Measurements from ENCODE around the gene ADGRD1. TPM values are rescaled to one million over a fixed set of nuclear protein-coding genes. Genes with fewer than 3 reads are reported as not detected.
A peak's percentile ranks its signal among the peaks of the same experiment; 100 is the strongest.

ADGRD1 gene
- polyA plus RNA-seq, 3 donors: 4.7 to 17.9 (median 4.9) TPM

GRCh38 chr12:131001493-131001892 lies 47.8 kb downstream of the ADGRD1 start:
- TF ChIP-seq CTCF (IDR thresholded peaks at IDR 0.05): no peak
- H3K27me3 Mint-ChIP-seq (ENCODE audit: low read depth in 3 of 3): peaks cover 5 to 27% (median 14%) of the 10 kb centered on the region in 3 donors
- H3K9me3 ChIP-seq (replicated peaks in 1 of 2; ENCODE audit: control insufficient read depth in 1 of 2, insufficient read depth in 1 of 2, low read length in 2 of 2): peaks cover 0 to 8% of the 10 kb centered on the region in 2 donors
- no CpG with 5 or more reads among the region's 1 CpG for WGBS (ENCODE audit: insufficient coverage)
- H3K4me3 Mint-ChIP-seq: no peak overlapping the region
- H3K36me3 Mint-ChIP-seq: peaks cover 34 to 36% of the 10 kb centered on the region in 2 donors
- peak overlapping the region in 1 of 7 donors; percentile 28 for H3K27ac Mint-ChIP-seq
- peaks cover 3% of the 10 kb centered on the region for H3K4me1 Mint-ChIP-seq
- no peak overlapping the region for H3K4me2 ChIP-seq (replicated peaks; ENCODE audit: extremely low read depth, low read length, poor library complexity, severe bottlenecking)
- intact Hi-C loops (cut with micrococcal nuclease): no loop called here
- H3K9ac ChIP-seq (ENCODE audit: insufficient read depth, low read length, poor library complexity, severe bottlenecking): no peak overlapping the region
- H3K79me2 ChIP-seq (ENCODE audit: insufficient read depth, low read length): no peaks in the 10 kb centered on the region
- DNase-seq: no peak
- peaks cover 0 to 12% of the 10 kb centered on the region in 2 donors for H3K36me3 ChIP-seq (replicated peaks in 1 of 2; ENCODE audit: control insufficient read depth in 1 of 2, insufficient read depth in 2 of 2, low read length in 2 of 2)
- no peak overlapping the region for H2AFZ ChIP-seq (ENCODE audit: insufficient read depth, low read depth, low read length, poor library complexity, severe bottlenecking)
- H3K9me3 Mint-ChIP-seq: peaks cover 0 to 21% (median 16%) of the 10 kb centered on the region in 7 donors
- H4K20me1 ChIP-seq (ENCODE audit: insufficient read depth, low read length): no peaks in the 10 kb centered on the region
- no peaks in the 10 kb centered on the region for H3K4me1 ChIP-seq (ENCODE audit: control insufficient read depth in 1 of 2, insufficient read depth in 2 of 2, low read length in 2 of 2)
- H3K4me3 ChIP-seq (replicated peaks in 1 of 3; ENCODE audit: low read depth in 2 of 3, low read length in 3 of 3): no peak overlapping the region
- peaks cover 0 to 3% of the 10 kb centered on the region in 2 donors for H3K27me3 ChIP-seq (ENCODE audit: control insufficient read depth in 2 of 2, insufficient read depth in 2 of 2, low read length in 2 of 2)
- H3K27ac ChIP-seq (ENCODE audit: low read depth in 1 of 2, low read length in 2 of 2): no peak overlapping the region

- TF ChIP-seq CTCF (IDR thresholded peaks at IDR 0.05): no peak
- H3K4me2 ChIP-seq (replicated peaks; ENCODE audit: extremely low read depth, low read length, poor library complexity, severe bottlenecking): no peak overlapping the region
- peaks cover 3% of the 10 kb centered on the region for H3K4me1 Mint-ChIP-seq
- peaks cover 0 to 12% of the 10 kb centered on the region in 2 donors for H3K36me3 ChIP-seq (replicated peaks in 1 of 2; ENCODE audit: control insufficient read depth in 1 of 2, insufficient read depth in 2 of 2, low read length in 2 of 2)
- peaks cover 0 to 21% (median 16%) of the 10 kb centered on the region in 7 donors for H3K9me3 Mint-ChIP-seq
- peak overlapping the region in 1 of 7 donors; percentile 33 for H3K27ac Mint-ChIP-seq
- peaks cover 5 to 27% (median 18%) of the 10 kb centered on the region in 3 donors for H3K27me3 Mint-ChIP-seq (ENCODE audit: low read depth in 3 of 3)
- no peak overlapping the region for H3K27ac ChIP-seq (ENCODE audit: low read depth in 1 of 2, low read length in 2 of 2)
- intact Hi-C loops (cut with micrococcal nuclease): no loop called here
- no peak overlapping the region for H3K4me3 Mint-ChIP-seq
- H3K79me2 ChIP-seq (ENCODE audit: insufficient read depth, low read length): no peaks in the 10 kb centered on the region
- no peak overlapping the region for H3K9ac ChIP-seq (ENCODE audit: insufficient read depth, low read length, poor library complexity, severe bottlenecking)
- no peaks in the 10 kb centered on the region for H4K20me1 ChIP-seq (ENCODE audit: insufficient read depth, low read length)
- no peak for DNase-seq
- 67% methylated on average over 2 of the region's 2 CpGs for WGBS (ENCODE audit: insufficient coverage)
- H2AFZ ChIP-seq (ENCODE audit: insufficient read depth, low read depth, low read length, poor library complexity, severe bottlenecking): no peak overlapping the region
- peaks cover 0 to 3% of the 10 kb centered on the region in 2 donors for H3K27me3 ChIP-seq (ENCODE audit: control insufficient read depth in 2 of 2, insufficient read depth in 2 of 2, low read length in 2 of 2)
- no peak overlapping the region for H3K4me3 ChIP-seq (replicated peaks in 1 of 3; ENCODE audit: low read depth in 2 of 3, low read length in 3 of 3)
- H3K36me3 Mint-ChIP-seq: peaks cover 36 to 38% of the 10 kb centered on the region in 2 donors
- no peaks in the 10 kb centered on the region for H3K4me1 ChIP-seq (ENCODE audit: control insufficient read depth in 1 of 2, insufficient read depth in 2 of 2, low read length in 2 of 2)
- H3K9me3 ChIP-seq (replicated peaks in 1 of 2; ENCODE audit: control insufficient read depth in 1 of 2, insufficient read depth in 1 of 2, low read length in 2 of 2): peaks cover 0 to 8% of the 10 kb centered on the region in 2 donors
Observed at GRCh38 chr12:131002216-131002631, 48.5 kb downstream of the ADGRD1 start.
